Fibroblast of lung (primary cell): ENCODE measurements around the gene PADI1. TPM values are rescaled to one million over a fixed set of nuclear protein-coding genes. Genes with fewer than 3 reads are reported as not detected.

Experiments
- DNase-seq, 2 donors: peaks; one replicate each; pipeline versions ENCODE4 v3.0.0 to v3.0.0-alpha.2; 2010; ENCODE audit warnings: low read depth in 2 of 2
- H2AFZ ChIP-seq: 2 replicates; pipeline ENCODE4 v1.5.1; 2012; ENCODE audit warnings: low read length, control low read depth, inconsistent platforms
- H3K27ac ChIP-seq: 2 replicates; pipeline ENCODE4 v1.5.1; 2011; ENCODE audit warnings: low read length, control low read depth; ENCODE audit not compliant: insufficient read depth
- H3K27me3 ChIP-seq: 2 replicates; pipeline ENCODE4 v1.5.1; 2011; ENCODE audit warnings: mild to moderate bottlenecking, low read length; ENCODE audit not compliant: control insufficient read depth, insufficient read depth
- H3K36me3 ChIP-seq: 2 replicates; pipeline ENCODE4 v1.5.1; 2011; ENCODE audit warnings: low read length; ENCODE audit not compliant: control insufficient read depth, insufficient read depth
- H3K4me1 ChIP-seq: 2 replicates; pipeline ENCODE4 v1.5.1; 2011; ENCODE audit warnings: low read length; ENCODE audit not compliant: control insufficient read depth, insufficient read depth; ENCODE audit errors: extremely low read depth
- H3K4me2 ChIP-seq: 2 replicates; pipeline ENCODE4 v1.5.1; 2011; ENCODE audit warnings: low read length, control low read depth; ENCODE audit not compliant: insufficient read depth; ENCODE audit errors: extremely low read depth
- H3K4me3 ChIP-seq, 4 experiments: fragments of 200-600 bp in 1 of 4; sonication (generic) in 1 of 4; replicated peaks in 1 of 4; 2 replicates each; pipeline ENCODE4 v1.5.1; 2011 to 2016; ENCODE audit warnings: low read length in 4 of 4, low read depth in 3 of 4, mild to moderate bottlenecking in 3 of 4, control low read depth in 2 of 4, inconsistent platforms in 1 of 4, mixed read lengths in 1 of 4; ENCODE audit not compliant: insufficient read depth in 1 of 4; ENCODE audit errors: control extremely low read depth in 1 of 4
- H3K79me2 ChIP-seq: 2 replicates; pipeline ENCODE4 v1.5.1; 2012; ENCODE audit warnings: mild to moderate bottlenecking, low read length, inconsistent platforms; ENCODE audit not compliant: control insufficient read depth, insufficient read depth
- H3K9ac ChIP-seq: 2 replicates; pipeline ENCODE4 v1.5.1; 2011; ENCODE audit warnings: mild to moderate bottlenecking, low read length, control low read depth; ENCODE audit not compliant: insufficient read depth
- H3K9me3 ChIP-seq: 2 replicates; pipeline ENCODE4 v1.5.1; 2012; ENCODE audit warnings: low read depth, low read length; ENCODE audit not compliant: control insufficient read depth, insufficient read depth
- H4K20me1 ChIP-seq: 2 replicates; pipeline ENCODE4 v1.5.1; 2011; ENCODE audit warnings: low read length; ENCODE audit not compliant: control insufficient read depth, insufficient read depth; ENCODE audit errors: extremely low read depth
- EZH2 ChIP-seq: IDR thresholded peaks from 2 replicates; pipeline ENCODE4 v1.5.1; 2012; ENCODE audit warnings: low read length, control low read depth, mild to moderate bottlenecking; ENCODE audit errors: missing control alignments
- polyA plus RNA-seq, 2 donors: library from polyadenylated mRNA; depleted of rRNA in 1 of 2; stranded (reverse) in 1 of 2; unstranded in 1 of 2; fragments of >200 nt; gene quantifications; 2 replicates each; pipeline ENCODE4 v1.2.1, GENCODE V29; 2011 to 2012; ENCODE audit warnings: missing spikeins in 1 of 2
- total RNA-seq: library from RNA; depleted of rRNA; stranded (reverse); fragments of >200 nt; gene quantifications from 2 replicates; pipeline ENCODE4 v1.2.1, GENCODE V29; 2014
- TF ChIP-seq, protein P1 (sequence below), 2 donors: IDR thresholded peaks in 1 of 2; conservative IDR thresholded peaks in 1 of 2; 1 replicate in 1 of 2; 2 replicates in 1 of 2; pipeline ENCODE4 v1.5.1; 2011 to 2012; ENCODE audit warnings: low read length in 2 of 2, control low read depth in 1 of 2, inconsistent platforms in 1 of 2, low read depth in 1 of 2, mild to moderate bottlenecking in 1 of 2

Gene PADI1
- total and polyA plus RNA-seq, 2 donors (not counting 1 experiment from before 2014, with no cell fraction given), result not detected

DNA sequence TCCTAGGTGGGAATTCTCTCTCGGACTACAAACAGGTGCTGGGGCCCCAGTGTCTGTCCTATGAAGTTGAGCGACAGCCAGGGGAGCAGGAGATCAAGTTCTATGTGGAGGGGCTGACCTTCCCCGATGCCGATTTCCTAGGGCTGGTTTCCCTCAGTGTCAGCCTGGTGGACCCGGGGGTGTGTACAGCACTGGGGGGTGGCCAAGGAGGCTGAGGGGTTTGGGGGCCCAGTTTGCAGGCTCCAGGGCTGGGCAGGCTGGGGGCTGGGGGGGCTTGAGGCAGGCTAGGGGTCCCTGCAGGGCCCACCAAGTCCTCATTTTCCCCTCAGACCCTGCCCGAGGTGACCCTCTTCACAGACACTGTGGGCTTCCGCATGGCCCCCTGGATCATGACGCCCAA, 23.7 kb downstream of the PADI1 start:
- no peak overlapping the region for H3K9ac ChIP-seq
- no peak overlapping the region for H3K4me2 ChIP-seq
- TF ChIP-seq, protein P1, sequence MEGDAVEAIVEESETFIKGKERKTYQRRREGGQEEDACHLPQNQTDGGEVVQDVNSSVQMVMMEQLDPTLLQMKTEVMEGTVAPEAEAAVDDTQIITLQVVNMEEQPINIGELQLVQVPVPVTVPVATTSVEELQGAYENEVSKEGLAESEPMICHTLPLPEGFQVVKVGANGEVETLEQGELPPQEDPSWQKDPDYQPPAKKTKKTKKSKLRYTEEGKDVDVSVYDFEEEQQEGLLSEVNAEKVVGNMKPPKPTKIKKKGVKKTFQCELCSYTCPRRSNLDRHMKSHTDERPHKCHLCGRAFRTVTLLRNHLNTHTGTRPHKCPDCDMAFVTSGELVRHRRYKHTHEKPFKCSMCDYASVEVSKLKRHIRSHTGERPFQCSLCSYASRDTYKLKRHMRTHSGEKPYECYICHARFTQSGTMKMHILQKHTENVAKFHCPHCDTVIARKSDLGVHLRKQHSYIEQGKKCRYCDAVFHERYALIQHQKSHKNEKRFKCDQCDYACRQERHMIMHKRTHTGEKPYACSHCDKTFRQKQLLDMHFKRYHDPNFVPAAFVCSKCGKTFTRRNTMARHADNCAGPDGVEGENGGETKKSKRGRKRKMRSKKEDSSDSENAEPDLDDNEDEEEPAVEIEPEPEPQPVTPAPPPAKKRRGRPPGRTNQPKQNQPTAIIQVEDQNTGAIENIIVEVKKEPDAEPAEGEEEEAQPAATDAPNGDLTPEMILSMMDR (conservative IDR thresholded peaks at IDR 0.05 in 1 of 2, IDR thresholded peaks at IDR 0.05 in 1 of 2; ENCODE audit: low read depth in 1 of 2, low read length in 2 of 2), result no peak
- TF ChIP-seq EZH2, result no peak
- no peak for DNase-seq
- H3K9me3 ChIP-seq, result no peaks in the 10 kb centered on the region
- peaks cover 2% of the 10 kb centered on the region for H3K27me3 ChIP-seq
- H3K4me1 ChIP-seq, result peaks cover 9% of the 10 kb centered on the region
- H3K4me3 ChIP-seq, result no peak overlapping the region
- H3K27ac ChIP-seq, result no peak overlapping the region
- H2AFZ ChIP-seq, result no peak overlapping the region
- no peaks in the 10 kb centered on the region for H3K36me3 ChIP-seq
- H4K20me1 ChIP-seq, result no peaks in the 10 kb centered on the region
- no peaks in the 10 kb centered on the region for H3K79me2 ChIP-seq

DNA sequence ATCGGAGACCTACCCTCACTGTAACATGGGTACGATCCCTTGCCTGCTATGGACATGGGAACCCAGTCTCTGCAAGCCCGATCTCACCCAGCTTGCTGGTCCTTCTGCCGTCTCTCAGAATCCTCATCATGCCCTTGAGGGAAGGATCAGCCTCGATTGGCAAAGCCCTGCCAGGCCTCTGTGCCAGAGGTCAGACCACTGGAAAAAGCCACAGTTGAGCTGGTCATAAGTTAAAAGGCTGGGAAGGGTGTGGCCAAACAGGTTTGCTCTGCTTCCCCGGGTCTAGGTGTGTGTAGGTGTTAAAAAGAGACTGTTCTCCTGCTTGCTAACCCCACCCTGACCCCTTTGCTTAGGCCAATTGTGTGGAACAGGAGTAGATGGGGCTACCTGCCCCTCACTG, 24.5 kb downstream of the PADI1 start:
- TF ChIP-seq EZH2, result no peak
- TF ChIP-seq, protein P1 (conservative IDR thresholded peaks at IDR 0.05 in 1 of 2, IDR thresholded peaks at IDR 0.05 in 1 of 2; ENCODE audit: low read depth in 1 of 2, low read length in 2 of 2), result no peak
- Histone ChIP-seq H3K4me2 (no peak overlapping the region), H3K27ac (no peak overlapping the region), H3K9me3 (no peaks in the 10 kb centered on the region), H2AFZ (no peak overlapping the region), H4K20me1 (no peaks in the 10 kb centered on the region), H3K4me3 (no peak overlapping the region), H3K4me1 (peaks cover 15% of the 10 kb centered on the region), H3K79me2 (no peaks in the 10 kb centered on the region), H3K27me3 (no peaks in the 10 kb centered on the region), H3K36me3 (no peaks in the 10 kb centered on the region), H3K9ac (no peak overlapping the region)
- no peak for DNase-seq

GRCh38 chr1:17230106-17230505, 25.2 kb downstream of the PADI1 start:
- H3K27ac ChIP-seq, result no peak overlapping the region
- H3K4me3 ChIP-seq, result no peak overlapping the region
- H3K27me3 ChIP-seq, result no peaks in the 10 kb centered on the region
- DNase-seq, result no peak
- TF ChIP-seq EZH2, result no peak
- TF ChIP-seq, protein P1 (conservative IDR thresholded peaks at IDR 0.05 in 1 of 2, IDR thresholded peaks at IDR 0.05 in 1 of 2; ENCODE audit: low read depth in 1 of 2, low read length in 2 of 2), result no peak
- no peak overlapping the region for H3K9ac ChIP-seq
- H3K9me3 ChIP-seq, result no peaks in the 10 kb centered on the region
- H3K79me2 ChIP-seq, result no peaks in the 10 kb centered on the region
- peaks cover 15% of the 10 kb centered on the region for H3K4me1 ChIP-seq
- no peaks in the 10 kb centered on the region for H3K36me3 ChIP-seq
- no peak overlapping the region for H2AFZ ChIP-seq
- no peak overlapping the region for H3K4me2 ChIP-seq
- no peaks in the 10 kb centered on the region for H4K20me1 ChIP-seq
